Aorta (tissue), 5 donors: ENCODE measurements around the gene FBN2. TPM values are rescaled to one million over a fixed set of nuclear protein-coding genes. Genes with fewer than 3 reads are reported as not detected.

Experiments
- ATAC-seq: fragments of 200-7000 bp; cut with Tn5 transposase; one replicate; pipeline ENCODE4 v1.9.1; 2022; ENCODE audit warnings: moderate library complexity; ENCODE audit not compliant: low FRiP score
- DNase-seq, 2 donors: peaks; one replicate each; pipeline ENCODE4 v3.0.0-alpha.2; 2020
- H3K27ac ChIP-seq, 2 donors: one replicate each; pipeline ENCODE4 v1.5.1; 2013; ENCODE audit warnings: low read length in 2 of 2, mild to moderate bottlenecking in 2 of 2, moderate library complexity in 2 of 2, control low read depth in 1 of 2, inconsistent platforms in 1 of 2, low read depth in 1 of 2
- H3K27me3 ChIP-seq, 2 donors: one replicate each; pipeline ENCODE4 v1.6.1; 2013; ENCODE audit warnings: control low read depth in 1 of 2, low read length in 1 of 2, mild to moderate bottlenecking in 1 of 2, moderate library complexity in 1 of 2; ENCODE audit not compliant: insufficient read depth in 2 of 2, control insufficient read depth in 1 of 2
- H3K36me3 ChIP-seq, 2 donors: one replicate each; pipeline ENCODE4 v1.6.1; 2013; ENCODE audit warnings: control low read depth in 1 of 2, low read length in 1 of 2, mild to moderate bottlenecking in 1 of 2; ENCODE audit not compliant: insufficient read depth in 2 of 2, control insufficient read depth in 1 of 2
- H3K4me1 ChIP-seq, 2 donors: one replicate each; pipeline ENCODE4 v1.6.1; 2013; ENCODE audit warnings: low read length in 2 of 2, control low read depth in 1 of 2, mild to moderate bottlenecking in 1 of 2, moderate library complexity in 1 of 2; ENCODE audit not compliant: insufficient read depth in 2 of 2, control insufficient read depth in 1 of 2
- H3K4me3 ChIP-seq, 2 donors: one replicate each; pipeline ENCODE4 v1.5.1; 2013; ENCODE audit warnings: low read length in 2 of 2, control low read depth in 1 of 2, mild to moderate bottlenecking in 1 of 2
- H3K9me3 ChIP-seq: one replicate; pipeline ENCODE4 v1.6.1; 2013; ENCODE audit warnings: mild to moderate bottlenecking, low read length; ENCODE audit not compliant: control insufficient read depth
- WGBS, 2 donors: extraction: QIAGEN DNeasy Blood & Tissue Kit; methylation state at CpG; one replicate each; pipeline ENCODE4 v1.1.7; 2013; 5-methylcytosine and 5-hydroxymethylcytosine counted together
- intact Hi-C, 2 donors: fragments of 100-400 bp; cut with DNase I; formaldehyde crosslinking; loops; one replicate each; pipeline versions ENCODE4 v1.14.2 to v1.15.0; 2022
- polyA plus RNA-seq, 2 donors: library from polyadenylated mRNA; stranded (reverse); fragments of 200-250 nt; gene quantifications; one replicate each; pipeline ENCODE4 v1.2.3, GENCODE V29; 2013
- total RNA-seq, 2 donors: library from RNA; stranded (reverse); fragmentation: NEBNext Ultra II Directional; extraction: Animal tissue kit (Norgen Biotek cat#: 25700); gene quantifications; one replicate each; pipeline ENCODE4 v1.2.1, GENCODE V29; 2021
- donor health status: healthy with polysubstance abuse.
- donor health status: Bipolar disorder and iron deficiency.
- donor health status: DM: no; HTN: no; CAD: no.
- donor health status: DM: no; HTN: no; CAD: no.
- donor health status: DM: yes; HTN: yes; CAD: no.

The FBN2 gene
- total and polyA plus RNA-seq, 4 donors: 0.25 to 1.5 (median 0.84) TPM; not detected in 1

- no peaks in the 10 kb centered on the region for H3K27me3 ChIP-seq
- 97 to 98% methylated on average over 7 of the region's 7 CpGs for WGBS, 2 donors
- H3K9me3 ChIP-seq: no peaks in the 10 kb centered on the region
- DNase-seq (no peak), ATAC-seq (no peak)
- no peak overlapping the region for H3K27ac ChIP-seq
- H3K36me3 ChIP-seq: no peaks in the 10 kb centered on the region
- intact Hi-C loops: no loop called here
- no peaks in the 10 kb centered on the region for H3K4me1 ChIP-seq
- no peak overlapping the region for H3K4me3 ChIP-seq
Observed at GRCh38 chr5:128253880-128254279, 284.2 kb downstream of the FBN2 start.

- DNase-seq (no peak), ATAC-seq (no peak)
- H3K4me1 ChIP-seq: no peaks in the 10 kb centered on the region
- H3K9me3 ChIP-seq: no peaks in the 10 kb centered on the region
- intact Hi-C loops: no loop called here
- no peak overlapping the region for H3K4me3 ChIP-seq
- H3K36me3 ChIP-seq: no peaks in the 10 kb centered on the region
- no peak overlapping the region for H3K27ac ChIP-seq
- no peaks in the 10 kb centered on the region for H3K27me3 ChIP-seq
- WGBS, 2 donors: 46 to 53% methylated on average over 5 of the region's 5 CpGs
Observed at GRCh38 chr5:128253161-128253560, 284.9 kb downstream of the FBN2 start.

- WGBS, 2 donors: 30 to 37% methylated on average over 2 of the region's 2 CpGs
- H3K4me3 ChIP-seq: no peak overlapping the region
- intact Hi-C loops: no loop called here
- no peak for ATAC-seq
- H3K4me1 ChIP-seq: no peaks in the 10 kb centered on the region
- H3K9me3 ChIP-seq: no peaks in the 10 kb centered on the region
- H3K36me3 ChIP-seq: no peaks in the 10 kb centered on the region
- DNase-seq: no peak
- H3K27ac ChIP-seq: no peak overlapping the region
- H3K27me3 ChIP-seq: no peaks in the 10 kb centered on the region
Observed at GRCh38 chr5:128252756-128253155, 285.3 kb downstream of the FBN2 start.

GRCh38 chr5:128252196-128252595 lies 285.8 kb downstream of the FBN2 start:
- intact Hi-C loops: no loop called here
- Histone ChIP-seq H3K4me1 (no peaks in the 10 kb centered on the region), H3K27me3 (no peaks in the 10 kb centered on the region), H3K36me3 (no peaks in the 10 kb centered on the region), H3K9me3 (no peaks in the 10 kb centered on the region), H3K27ac (no peak overlapping the region), H3K4me3 (no peak overlapping the region)
- ATAC-seq: no peak
- no peak for DNase-seq
- WGBS, 2 donors: 87 to 96% methylated on average over 1 of the region's 1 CpG

GRCh38 chr5:128245974-128246373 lies 292.1 kb downstream of the FBN2 start:
- intact Hi-C loops: no loop called here
- no peak for DNase-seq
- H3K36me3 ChIP-seq: no peaks in the 10 kb centered on the region
- no peaks in the 10 kb centered on the region for H3K4me1 ChIP-seq
- no peak overlapping the region for H3K4me3 ChIP-seq
- no peak overlapping the region for H3K27ac ChIP-seq
- H3K27me3 ChIP-seq: no peaks in the 10 kb centered on the region
- H3K9me3 ChIP-seq: no peaks in the 10 kb centered on the region
- 92 to 94% methylated on average over 4 of the region's 4 CpGs for whole genome bisulfite sequencing, 2 donors
- no peak for ATAC-seq

GRCh38 chr5:128243958-128244582 lies 294.0 kb downstream of the FBN2 start:
- no peaks in the 10 kb centered on the region for H3K27me3 ChIP-seq
- DNase-seq: no peak
- intact Hi-C loops: no loop called here
- no peaks in the 10 kb centered on the region for H3K36me3 ChIP-seq
- no peak for ATAC-seq
- no peak overlapping the region for H3K4me3 ChIP-seq
- no peaks in the 10 kb centered on the region for H3K4me1 ChIP-seq
- 80 to 86% methylated on average over 3 of the region's 3 CpGs for WGBS, 2 donors
- H3K27ac ChIP-seq: no peak overlapping the region
- no peaks in the 10 kb centered on the region for H3K9me3 ChIP-seq

GRCh38 chr5:128241051-128241695 lies 296.9 kb downstream of the FBN2 start:
- intact Hi-C loops: no loop called here
- WGBS, 2 donors: 92 to 98% methylated on average over 2 of the region's 2 CpGs

GRCh38 chr5:128237546-128237945 lies 300.5 kb downstream of the FBN2 start:
- no peaks in the 10 kb centered on the region for H3K9me3 ChIP-seq
- 28 to 32% methylated on average over 8 of the region's 8 CpGs for WGBS, 2 donors
- intact Hi-C loops: no loop called here
- H3K4me3 ChIP-seq: no peak overlapping the region
- no peaks in the 10 kb centered on the region for H3K36me3 ChIP-seq
- H3K4me1 ChIP-seq: no peaks in the 10 kb centered on the region
- H3K27ac ChIP-seq: no peak overlapping the region
- DNase-seq (no peak), ATAC-seq (no peak)
- peaks cover 0 to 1% of the 10 kb centered on the region in 2 donors for H3K27me3 ChIP-seq

More at GRCh38 chr5:128241051-128241695, 296.9 kb downstream of the FBN2 start:
- H3K4me3 ChIP-seq: no peak overlapping the region
- no peaks in the 10 kb centered on the region for H3K4me1 ChIP-seq
- no peak overlapping the region for H3K27ac ChIP-seq
- no peak for ATAC-seq
- H3K27me3 ChIP-seq: peaks cover 0 to 1% of the 10 kb centered on the region in 2 donors
- no peaks in the 10 kb centered on the region for H3K36me3 ChIP-seq
- no peaks in the 10 kb centered on the region for H3K9me3 ChIP-seq
- no peak for DNase-seq

GRCh38 chr5:128237000-128237399 lies 301.0 kb downstream of the FBN2 start:
- Histone ChIP-seq H3K27ac (no peak overlapping the region), H3K4me1 (no peaks in the 10 kb centered on the region), H3K36me3 (no peaks in the 10 kb centered on the region), H3K9me3 (no peaks in the 10 kb centered on the region), H3K27me3 (peaks cover 0 to 1% of the 10 kb centered on the region in 2 donors), H3K4me3 (no peak overlapping the region)
- ATAC-seq: no peak
- WGBS, 2 donors: 76 to 82% methylated on average over 2 of the region's 2 CpGs
- intact Hi-C loops: no loop called here
- DNase-seq: no peak
